Medulla oblongata (tissue), 1 donor: ENCODE data around the gene THSD7B.

Experiments
- DNase-seq: peaks from one replicate; pipeline ENCODE4 v3.0.0-alpha.2; 2015; ENCODE audit errors: extremely low spot score

THSD7B gene

DNA sequence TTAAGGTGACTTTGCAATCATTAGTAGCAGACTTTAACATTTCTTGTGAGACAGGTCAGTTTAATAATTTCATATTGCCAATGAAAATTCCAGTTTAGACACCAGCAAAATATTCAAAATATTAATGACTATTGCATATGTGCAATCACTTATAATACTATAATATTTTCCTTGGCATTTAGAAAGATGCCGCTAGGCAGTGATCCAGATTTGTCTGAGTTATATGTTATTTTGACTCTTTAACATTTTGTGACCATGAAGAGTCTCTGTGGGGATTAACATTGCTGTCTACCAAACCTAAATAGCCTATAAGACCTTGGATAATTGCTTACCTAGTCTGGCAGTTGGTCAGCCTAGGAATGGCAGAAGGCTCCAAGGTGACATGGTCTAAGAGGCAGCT is 389.6 kb downstream of the THSD7B start:
- DNase-seq, result no peak

GRCh38 chr2:137155356-137156104 is 390.2 kb downstream of the THSD7B start:
- no peak for DNase-seq

DNA sequence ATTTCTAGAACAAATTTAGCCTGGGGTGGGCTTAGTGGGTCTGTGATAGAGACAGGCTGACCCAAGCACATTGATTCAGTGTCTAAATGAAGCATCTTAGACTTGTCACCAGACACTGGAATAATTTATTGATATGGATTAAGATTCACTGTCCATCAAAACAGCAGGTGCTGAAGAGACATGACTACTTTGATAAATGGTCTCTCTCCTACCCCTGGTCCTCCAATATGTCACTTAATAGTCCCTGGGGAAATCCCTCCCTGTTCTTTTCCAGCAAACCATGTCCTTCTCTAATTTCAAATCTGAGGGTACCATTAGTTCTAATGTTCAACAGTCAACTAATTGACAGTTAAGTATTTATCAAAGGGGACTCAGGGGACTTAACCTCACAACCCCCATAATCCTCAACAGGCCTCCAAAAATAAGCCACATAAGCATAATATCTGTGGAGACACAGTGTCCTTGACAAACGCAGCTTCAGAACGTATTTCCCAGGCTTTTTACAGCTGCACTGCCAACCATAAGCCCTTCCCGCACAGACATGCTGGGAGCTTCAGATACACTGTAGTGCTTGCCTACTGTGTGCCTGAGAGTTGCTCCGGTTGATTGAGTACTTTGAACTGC is 391.0 kb downstream of the THSD7B start:
- no peak for DNase-seq

DNA sequence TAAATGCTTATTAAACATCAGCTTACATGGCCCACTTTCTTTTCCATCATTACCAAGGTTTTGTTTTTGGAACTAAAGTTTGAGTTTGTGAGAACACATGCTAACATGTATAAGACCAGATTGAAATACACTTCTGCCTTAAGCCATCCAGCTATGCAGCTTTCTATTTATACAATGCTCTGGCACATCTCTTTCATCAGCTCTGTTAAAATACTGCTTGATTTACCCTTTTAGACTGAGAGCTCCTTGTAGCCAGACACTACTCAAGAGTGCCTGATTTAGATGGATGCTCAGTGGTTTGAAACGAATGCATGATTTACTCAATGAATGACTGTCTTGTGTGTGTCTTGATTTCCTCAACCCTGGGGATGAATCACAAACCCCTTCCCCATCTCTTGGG is 392.5 kb downstream of the THSD7B start:
- DNase-seq, result no peak

GRCh38 chr2:137161250-137161649 is 395.9 kb downstream of the THSD7B start:
- DNase-seq, result no peak

GRCh38 chr2:137165968-137166367 is 400.6 kb downstream of the THSD7B start:
- no peak for DNase-seq

DNA sequence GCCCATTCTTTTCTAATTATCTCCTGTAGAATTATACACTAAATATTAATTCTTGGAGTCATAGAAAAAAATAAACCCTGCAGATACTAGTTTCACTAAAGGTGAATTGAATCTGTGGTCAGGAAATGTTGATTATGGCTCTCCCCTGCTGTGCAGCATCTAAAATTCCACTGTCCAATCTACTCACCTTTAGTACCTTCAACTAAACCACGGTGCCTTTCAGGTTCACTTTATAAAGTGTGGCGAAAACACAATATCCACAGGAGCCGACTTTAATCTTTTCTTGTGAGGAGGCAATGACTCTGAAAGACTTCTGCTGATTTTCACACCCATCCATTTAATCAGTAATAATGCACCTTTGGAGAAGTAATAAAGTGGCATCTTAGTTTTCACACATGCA is 402.3 kb downstream of the THSD7B start:
- DNase-seq, result no peak

- DNase-seq, result no peak
Observed at GRCh38 chr2:137168552-137168951, 403.2 kb downstream of the THSD7B start.

DNA sequence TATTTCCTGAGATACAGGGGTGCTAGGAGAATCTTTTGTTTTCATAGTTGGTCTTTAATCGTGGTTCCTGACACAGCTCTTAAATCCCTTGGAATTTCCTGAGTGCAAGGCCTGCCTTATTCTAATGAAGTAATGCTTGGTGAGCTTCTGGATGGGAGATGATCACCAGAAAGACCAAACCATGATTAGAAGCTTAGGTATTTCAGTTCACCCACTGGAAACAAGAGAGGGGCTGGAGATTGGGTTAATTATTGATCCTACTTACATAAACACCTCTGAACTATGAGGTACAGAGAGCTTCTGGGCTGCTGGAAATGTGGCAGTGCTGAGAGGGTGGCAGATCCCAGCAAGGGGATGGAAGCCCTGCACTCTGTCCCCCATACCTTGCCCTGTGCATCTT is 406.8 kb downstream of the THSD7B start:
- no peak for DNase-seq

DNA sequence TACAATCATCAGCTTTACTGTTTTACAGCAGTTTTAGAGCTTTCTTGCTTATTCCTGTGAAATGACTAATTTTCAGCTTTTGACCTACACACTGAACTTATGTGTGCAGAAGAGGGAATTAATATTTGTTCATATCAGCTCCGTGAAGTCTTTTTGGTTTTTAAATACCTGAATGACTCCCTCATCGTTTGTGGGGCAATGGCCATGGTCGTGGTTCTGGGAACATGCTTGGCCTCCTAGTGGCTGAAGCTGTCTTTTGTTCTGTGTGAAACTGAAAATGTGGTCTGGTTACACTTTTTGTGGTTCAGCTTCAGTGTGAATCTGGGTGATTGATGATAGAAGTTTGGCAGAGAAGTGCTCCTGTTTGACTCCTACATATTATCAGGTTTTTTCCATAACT is 408.1 kb downstream of the THSD7B start:
- DNase-seq, result no peak

GRCh38 chr2:137175246-137175645 is 409.9 kb downstream of the THSD7B start:
- no peak for DNase-seq

DNA sequence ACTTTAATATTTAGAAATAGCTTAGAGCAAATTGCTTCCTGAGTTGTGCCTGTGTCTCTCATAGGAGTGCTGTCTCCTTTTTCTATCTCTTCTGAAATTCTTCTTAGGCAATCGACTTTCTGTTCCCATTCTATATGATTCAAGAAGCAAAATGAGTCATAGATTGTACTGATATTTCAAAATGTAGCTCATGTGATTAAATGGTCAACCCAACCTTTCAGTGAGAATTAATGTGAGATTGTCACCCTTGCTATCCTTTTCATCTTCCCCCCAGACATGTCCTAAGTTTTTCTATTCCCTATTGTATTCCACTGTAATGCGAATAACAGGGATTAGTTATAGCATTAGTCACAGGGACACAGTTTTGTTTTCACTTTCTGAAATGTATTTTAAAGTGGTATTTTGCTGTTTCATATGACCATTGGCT is 413.6 kb downstream of the THSD7B start:
- DNase-seq, result no peak

GRCh38 chr2:137179542-137179941 is 414.2 kb downstream of the THSD7B start:
- no peak for DNase-seq

GRCh38 chr2:137180012-137180411 is 414.7 kb downstream of the THSD7B start:
- no peak for DNase-seq

- DNase-seq, result no peak
Observed at GRCh38 chr2:137181370-137181769, 416.0 kb downstream of the THSD7B start.

DNA sequence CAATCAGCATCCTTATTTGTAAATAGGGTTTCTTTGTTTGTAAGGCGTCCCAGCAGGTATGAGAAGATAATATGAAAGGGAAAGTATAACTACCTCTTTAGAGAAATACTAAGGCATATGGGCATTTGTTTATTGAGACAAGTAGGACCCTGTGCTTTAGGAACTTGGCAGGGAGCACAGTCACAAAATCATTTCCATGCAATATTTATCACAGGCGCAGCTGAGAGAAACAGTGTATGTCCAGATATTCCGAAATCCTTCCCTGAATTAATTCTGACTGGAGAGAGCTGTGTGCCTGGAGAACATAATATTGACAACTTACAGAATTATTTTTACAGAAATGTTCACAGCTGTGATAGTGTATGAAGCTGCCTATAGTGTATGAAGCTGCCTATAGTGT is 416.7 kb downstream of the THSD7B start:
- no peak for DNase-seq

DNA sequence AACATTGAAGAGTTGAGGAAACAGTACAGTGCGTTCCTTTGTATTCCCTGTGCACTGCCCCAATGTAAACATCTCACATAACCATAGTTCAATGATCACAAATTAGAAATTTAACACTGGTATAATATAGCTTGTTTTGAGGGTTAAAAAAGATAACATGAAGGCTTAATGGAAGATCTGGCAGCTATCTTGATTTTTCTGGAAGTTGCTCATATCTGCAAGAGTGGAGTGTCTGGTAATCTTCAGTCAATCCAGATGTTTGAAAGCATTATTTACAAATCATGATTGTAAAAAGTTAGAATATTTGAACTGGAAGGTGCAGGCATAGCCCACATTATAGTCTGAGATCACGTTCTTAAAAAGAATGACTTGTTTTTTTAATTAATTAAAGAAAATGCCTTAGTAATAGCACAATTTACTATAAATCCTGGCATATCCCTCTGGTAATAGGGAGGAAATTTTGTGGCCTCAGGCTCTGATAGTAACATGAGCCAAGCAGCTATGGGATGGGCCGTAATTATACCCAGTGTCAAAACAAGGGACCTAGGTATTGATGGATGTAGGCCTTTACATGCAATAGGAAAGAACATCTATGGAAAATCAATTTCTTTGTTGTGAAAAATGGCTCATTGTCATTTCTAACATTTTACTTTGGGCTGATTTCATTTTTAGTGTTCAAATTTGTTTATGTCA is 418.0 kb downstream of the THSD7B start:
- no peak for DNase-seq

- DNase-seq, result no peak
Observed at GRCh38 chr2:137185378-137186078, 420.2 kb downstream of the THSD7B start.

DNA sequence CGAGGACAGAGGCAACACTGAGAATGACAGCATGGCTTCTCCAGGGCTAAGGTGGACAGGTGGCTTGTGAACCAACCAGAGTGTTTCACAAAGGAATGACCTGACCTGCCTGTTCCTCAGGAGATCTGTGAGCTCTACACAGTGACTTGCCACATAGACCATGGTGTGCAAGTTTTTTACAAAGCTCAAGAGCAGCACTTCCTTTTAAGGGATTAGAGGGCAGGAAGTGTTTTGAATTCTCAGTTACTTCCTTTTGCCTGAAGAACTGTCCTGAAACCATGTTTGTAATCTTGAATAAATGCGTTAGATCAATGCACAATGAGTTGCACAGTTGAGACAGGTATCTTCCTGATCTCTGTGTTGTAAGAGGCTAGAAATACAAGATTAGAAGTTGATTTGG is 421.9 kb downstream of the THSD7B start:
- no peak for DNase-seq

DNA sequence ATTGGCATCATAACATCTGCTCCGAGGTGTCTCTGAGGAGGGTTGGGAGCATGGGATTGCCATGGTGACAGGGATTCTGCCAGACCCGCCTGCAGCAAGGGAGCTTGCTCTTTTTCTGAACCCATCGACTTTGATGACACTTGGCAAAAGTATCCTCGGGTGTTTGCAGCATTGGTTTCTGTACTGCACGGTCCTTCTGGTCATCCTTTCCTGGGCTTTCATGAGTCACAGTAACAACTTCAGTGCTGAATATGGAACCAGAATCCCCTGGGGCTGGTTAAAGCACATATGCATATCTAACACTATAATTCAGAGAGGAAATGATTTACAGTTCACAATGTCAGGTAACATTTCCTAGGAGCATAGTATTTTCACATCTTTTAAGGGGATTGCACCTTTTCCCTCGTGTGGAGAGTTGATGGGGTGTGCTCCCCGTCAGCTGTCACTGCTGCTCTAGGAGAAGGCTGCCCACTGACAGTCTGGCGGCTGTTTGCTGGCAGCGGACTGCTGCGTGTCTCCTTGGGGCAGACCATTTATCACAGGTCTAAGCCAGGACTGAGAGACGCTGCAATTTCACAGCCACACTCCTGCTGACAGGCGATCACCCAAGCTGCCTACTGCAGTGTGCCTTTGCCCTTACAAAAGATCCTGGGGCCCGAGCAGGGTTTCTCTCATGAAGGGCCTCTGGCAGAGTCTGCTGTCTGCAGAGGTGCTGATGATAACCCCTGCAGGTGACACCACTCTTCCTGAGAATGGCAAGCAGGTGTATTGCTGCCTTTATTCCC is 425.3 kb downstream of the THSD7B start:
- no peak for DNase-seq
